GM21737 (cell line): ENCODE data around the gene PLA2G12B.
"Not testable (repeated sequence)": the region's sequence is repeated elsewhere in the genome, so short reads cannot be mapped to it uniquely, and the experiment has no call there.

Experiments used
- ATAC-seq: cut with Tn5 transposase; IDR thresholded peaks from one replicate; pipeline ENCODE4 v1.9.1; 2021; ENCODE audit warnings: mild to moderate bottlenecking, moderate library complexity; ENCODE audit not compliant: unreplicated experiment

The PLA2G12B gene

GRCh38 chr10:72943498-72944234 lies 10.9 kb downstream of the PLA2G12B start:
- no peak for ATAC-seq

- ATAC-seq, result no peak
These were observed 19.2 kb downstream of the PLA2G12B start for GRCh38 chr10:72935361-72935760.

GRCh38 chr10:72932259-72933015 lies 22.2 kb downstream of the PLA2G12B start:
- no peak for ATAC-seq

GRCh38 chr10:72930276-72930675 lies 24.3 kb downstream of the PLA2G12B start:
- ATAC-seq, result no peak

- no peak for ATAC-seq
These were observed 25.8 kb downstream of the PLA2G12B start for GRCh38 chr10:72928798-72929197.

- no peak for ATAC-seq
These were observed 27.1 kb downstream of the PLA2G12B start for GRCh38 chr10:72927485-72927884.

GRCh38 chr10:72925951-72926465 lies 28.6 kb downstream of the PLA2G12B start:
- no peak for ATAC-seq

- no peak for ATAC-seq
These were observed 30.3 kb downstream of the PLA2G12B start for GRCh38 chr10:72924351-72924750.

- not testable (repeated sequence) for ATAC-seq
These were observed 33.4 kb downstream of the PLA2G12B start for GRCh38 chr10:72921147-72921683.

GRCh38 chr10:72918352-72918751 lies 36.3 kb downstream of the PLA2G12B start:
- no peak for ATAC-seq

- not testable (repeated sequence) for ATAC-seq
These were observed 36.7 kb downstream of the PLA2G12B start for GRCh38 chr10:72917803-72918332.

GRCh38 chr10:72917201-72917600 lies 37.4 kb downstream of the PLA2G12B start:
- not testable (repeated sequence) for ATAC-seq

- no peak for ATAC-seq
These were observed 41.3 kb downstream of the PLA2G12B start for GRCh38 chr10:72913287-72913686.

- no peak for ATAC-seq
These were observed 41.9 kb downstream of the PLA2G12B start for GRCh38 chr10:72912736-72913135.

GRCh38 chr10:72911758-72912157 lies 42.8 kb downstream of the PLA2G12B start:
- ATAC-seq, result no peak

GRCh38 chr10:72910705-72911104 lies 43.9 kb downstream of the PLA2G12B start:
- ATAC-seq, result no peak

GRCh38 chr10:72906446-72906845 lies 48.2 kb downstream of the PLA2G12B start:
- no peak for ATAC-seq

GRCh38 chr10:72904806-72905205 lies 49.8 kb downstream of the PLA2G12B start:
- no peak for ATAC-seq

- ATAC-seq, result not testable (repeated sequence)
These were observed 50.6 kb downstream of the PLA2G12B start for GRCh38 chr10:72903941-72904446.

- no peak for ATAC-seq
These were observed 55.1 kb downstream of the PLA2G12B start for GRCh38 chr10:72899545-72899944.

- ATAC-seq, result no peak
These were observed 56.0 kb downstream of the PLA2G12B start for GRCh38 chr10:72898616-72899015.
